ENCODE results near the gene FAM50B.
"Not testable (repeated sequence)": the region's sequence is repeated elsewhere in the genome, so short reads cannot be mapped to it uniquely, and the experiment has no call there.

FAM50B gene

GRCh38 chr6:3862038-3862437, 12.9 kb downstream of the FAM50B start:
- H3K4me3 ChIP-seq (ENCODE audit: low read depth, low read length): no peak overlapping the region
- DNase-seq (ENCODE audit: low read depth): no peak
- TF ChIP-seq CTCF (IDR thresholded peaks at IDR 0.05; ENCODE audit: insufficient read depth, low read depth, low read length, missing control alignments): no peak

GRCh38 chr6:3863322-3863721, 14.1 kb downstream of the FAM50B start:
- not testable (repeated sequence) for DNase-seq (ENCODE audit: low read depth); H3K4me3 ChIP-seq (ENCODE audit: low read depth, low read length)

GRCh38 chr6:3865463-3865862, 16.3 kb downstream of the FAM50B start:
- DNase-seq (ENCODE audit: low read depth): no peak
- TF ChIP-seq CTCF (IDR thresholded peaks at IDR 0.05; ENCODE audit: insufficient read depth, low read depth, low read length, missing control alignments): no peak
- no peak overlapping the region for H3K4me3 ChIP-seq (ENCODE audit: low read depth, low read length)

GRCh38 chr6:3867641-3868502, 18.7 kb downstream of the FAM50B start:
- H3K4me3 ChIP-seq (ENCODE audit: low read depth, low read length): no peak overlapping the region
- DNase-seq (ENCODE audit: low read depth): no peak
- no peak for TF ChIP-seq CTCF (IDR thresholded peaks at IDR 0.05; ENCODE audit: insufficient read depth, low read depth, low read length, missing control alignments)

GRCh38 chr6:3868544-3868943, 19.4 kb downstream of the FAM50B start:
- TF ChIP-seq CTCF (IDR thresholded peaks at IDR 0.05; ENCODE audit: insufficient read depth, low read depth, low read length, missing control alignments): no peak
- no peak overlapping the region for H3K4me3 ChIP-seq (ENCODE audit: low read depth, low read length)
- no peak for DNase-seq (ENCODE audit: low read depth)

GRCh38 chr6:3869284-3869631, 20.1 kb downstream of the FAM50B start:
- no peak for DNase-seq (ENCODE audit: low read depth)
- TF ChIP-seq CTCF (IDR thresholded peaks at IDR 0.05; ENCODE audit: insufficient read depth, low read depth, low read length, missing control alignments): no peak
- no peak overlapping the region for H3K4me3 ChIP-seq (ENCODE audit: low read depth, low read length)

- no peak overlapping the region for H3K4me3 ChIP-seq (ENCODE audit: low read depth, low read length)
- no peak for DNase-seq (ENCODE audit: low read depth)
- no peak for TF ChIP-seq CTCF (IDR thresholded peaks at IDR 0.05; ENCODE audit: insufficient read depth, low read depth, low read length, missing control alignments)
These were observed 20.7 kb downstream of the FAM50B start for GRCh38 chr6:3869632-3870527.
